Sigmoid colon (tissue), 7 donors: ENCODE measurements around the gene JOSD1. TPM values are rescaled to one million over a fixed set of nuclear protein-coding genes. Genes with fewer than 3 reads are reported as not detected.

Experiments used
- DNase-seq: peaks from one replicate; pipeline ENCODE4 v3.0.0-alpha.2; 2019
- H3K27ac ChIP-seq, 4 donors: fragments of 200-600 bp; sonication (generic); one replicate each; pipeline ENCODE4 v1.5.1; 2016 to 2019; ENCODE audit warnings: mild to moderate bottlenecking in 1 of 4
- H3K27me3 ChIP-seq, 3 donors: fragments of 200-600 bp; sonication (generic); one replicate each; pipeline ENCODE4 v1.5.1; 2019; ENCODE audit warnings: mild to moderate bottlenecking in 1 of 3
- H3K36me3 ChIP-seq, 4 donors: fragments of 200-600 bp; sonication (generic); one replicate each; pipeline ENCODE4 v1.5.1; 2016 to 2019
- H3K4me1 ChIP-seq, 4 donors: fragments of 200-600 bp; sonication (generic); one replicate each; pipeline ENCODE4 v1.5.1; 2017 to 2019
- H3K4me3 ChIP-seq, 4 donors: fragments of 200-600 bp; sonication (generic); one replicate each; pipeline ENCODE4 v1.5.1; 2017 to 2019; ENCODE audit warnings: mild to moderate bottlenecking in 2 of 4, moderate library complexity in 1 of 4
- H3K9me3 ChIP-seq, 4 donors: fragments of 200-600 bp in 3 of 4; sonication (generic) in 3 of 4; one replicate each; pipeline versions ENCODE4 v1.5.1 to v1.6.1; 2013 to 2019
- EP300 ChIP-seq, 4 donors: sonication (generic); formaldehyde crosslinking; IDR thresholded peaks; one replicate each; pipeline ENCODE4 v1.6.1; 2017; ENCODE audit warnings: antibody characterized with exemption in 4 of 4
- POLR2A ChIP-seq, 2 donors: fragments of 450-650 bp; IDR thresholded peaks; one replicate each; pipeline ENCODE4 v1.6.1; 2016; ENCODE audit warnings: antibody characterized with exemption in 2 of 2, mild to moderate bottlenecking in 2 of 2, moderate library complexity in 2 of 2
- POLR2AphosphoS5 ChIP-seq, 4 donors: sonication (generic); formaldehyde crosslinking; IDR thresholded peaks; one replicate each; pipeline ENCODE4 v1.6.1; 2017; ENCODE audit warnings: antibody characterized with exemption in 4 of 4
- WGBS, 2 donors: extraction: QIAGEN DNeasy Blood & Tissue Kit; methylation state at CpG; one replicate each; pipeline ENCODE4 v1.1.7; 2013; 5-methylcytosine and 5-hydroxymethylcytosine counted together
- intact Hi-C: fragments of 100-400 bp; cut with DNase I; formaldehyde crosslinking; loops from one replicate; pipeline ENCODE4 v1.15.1; 2023
- polyA plus RNA-seq, 3 donors: library from polyadenylated mRNA; stranded (reverse); fragments of 200-250 nt; gene quantifications; one replicate each; pipeline ENCODE4 v1.2.3, GENCODE V29; 2013
- total RNA-seq, 4 donors: library from RNA; depleted of rRNA; stranded (reverse); fragments of >200 nt; gene quantifications; one replicate each; pipeline ENCODE4 v1.1.0, GENCODE V29; 2016
- TF ChIP-seq, protein P1 (sequence below), 4 experiments: fragments of 450-650 bp in 3 of 4; fragments of 200-600 bp in 1 of 4; IDR thresholded peaks; one replicate each; pipeline ENCODE4 v1.5.1; 2016 to 2019; ENCODE audit warnings: antibody characterized with exemption in 4 of 4, mild to moderate bottlenecking in 3 of 4, moderate library complexity in 2 of 4
- donor health status: healthy with polysubstance abuse.
- donor health status: Bipolar disorder and iron deficiency.
- donor health status: healthy.

Gene JOSD1
- total and polyA plus RNA-seq, 7 donors, result 34.9 to 94.6 (median 46.0) TPM

DNA sequence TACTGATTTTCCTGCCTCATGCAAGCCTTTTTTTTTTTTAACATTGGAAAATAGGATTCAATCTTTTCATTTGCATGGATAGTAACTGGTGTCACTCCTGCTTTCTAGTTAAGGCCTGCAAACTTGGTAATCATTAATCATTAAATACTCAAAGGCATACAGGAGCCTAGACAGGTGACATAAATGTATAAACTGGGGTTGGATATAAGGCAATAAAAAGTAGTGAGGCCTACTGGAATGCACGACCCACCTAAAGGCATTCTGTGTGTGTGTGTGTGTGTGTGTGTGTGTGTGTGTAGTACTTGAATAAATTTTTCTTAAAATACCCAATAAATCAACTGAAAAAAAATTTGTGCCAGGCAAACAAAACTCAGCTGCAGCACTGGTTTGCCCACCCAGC, 11.1 kb downstream of the JOSD1 start:
- H3K36me3 ChIP-seq, result peaks cover 9 to 81% (median 41%) of the 10 kb centered on the region in 4 donors
- no peak overlapping the region for H3K27ac ChIP-seq
- no peak for DNase-seq
- no peak overlapping the region for H3K4me3 ChIP-seq
- no peak for TF ChIP-seq POLR2A (IDR thresholded peaks at IDR 0.05)
- TF ChIP-seq POLR2AphosphoS5 (IDR thresholded peaks at IDR 0.05), result no peak
- no peak for TF ChIP-seq EP300 (IDR thresholded peaks at IDR 0.05)
- intact Hi-C loops, result no loop called here
- whole genome bisulfite sequencing, 2 donors, result 18 to 59% methylated on average over 1 of the region's 1 CpG
- H3K4me1 ChIP-seq, result peaks cover 0 to 5% (median 0%) of the 10 kb centered on the region in 4 donors
- no peaks in the 10 kb centered on the region for H3K27me3 ChIP-seq
- H3K9me3 ChIP-seq, result no peaks in the 10 kb centered on the region

DNA sequence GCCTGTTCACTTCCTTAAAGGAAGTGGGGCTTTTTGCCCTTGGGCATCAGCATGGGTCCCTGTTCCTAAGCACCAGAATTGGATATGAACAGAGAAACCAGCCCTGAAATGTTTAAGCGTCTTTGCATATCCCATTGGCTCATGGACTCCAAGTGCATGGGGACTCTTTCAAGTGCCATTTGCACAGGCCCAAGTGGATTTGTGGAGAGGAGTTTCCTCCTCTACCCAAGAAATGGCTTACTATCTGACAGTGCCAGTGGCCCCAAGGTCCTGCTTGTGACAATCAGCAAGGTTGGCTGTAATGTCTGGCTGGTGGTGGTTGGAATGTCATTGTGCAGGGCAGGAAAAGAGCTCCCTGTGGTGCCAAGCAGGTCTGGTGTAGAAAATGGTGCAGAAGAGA, 15.0 kb downstream of the JOSD1 start:
- H3K27ac ChIP-seq, result no peak overlapping the region
- H3K27me3 ChIP-seq, result no peaks in the 10 kb centered on the region
- whole genome bisulfite sequencing, 2 donors, result 93% methylated on average over 1 of the region's 1 CpG
- no peak for DNase-seq
- no peak overlapping the region for H3K4me3 ChIP-seq
- H3K9me3 ChIP-seq, result no peaks in the 10 kb centered on the region
- TF ChIP-seq EP300 (IDR thresholded peaks at IDR 0.05) (no peak), POLR2A (IDR thresholded peaks at IDR 0.05) (no peak), POLR2AphosphoS5 (IDR thresholded peaks at IDR 0.05) (no peak)
- TF ChIP-seq, protein P1, sequence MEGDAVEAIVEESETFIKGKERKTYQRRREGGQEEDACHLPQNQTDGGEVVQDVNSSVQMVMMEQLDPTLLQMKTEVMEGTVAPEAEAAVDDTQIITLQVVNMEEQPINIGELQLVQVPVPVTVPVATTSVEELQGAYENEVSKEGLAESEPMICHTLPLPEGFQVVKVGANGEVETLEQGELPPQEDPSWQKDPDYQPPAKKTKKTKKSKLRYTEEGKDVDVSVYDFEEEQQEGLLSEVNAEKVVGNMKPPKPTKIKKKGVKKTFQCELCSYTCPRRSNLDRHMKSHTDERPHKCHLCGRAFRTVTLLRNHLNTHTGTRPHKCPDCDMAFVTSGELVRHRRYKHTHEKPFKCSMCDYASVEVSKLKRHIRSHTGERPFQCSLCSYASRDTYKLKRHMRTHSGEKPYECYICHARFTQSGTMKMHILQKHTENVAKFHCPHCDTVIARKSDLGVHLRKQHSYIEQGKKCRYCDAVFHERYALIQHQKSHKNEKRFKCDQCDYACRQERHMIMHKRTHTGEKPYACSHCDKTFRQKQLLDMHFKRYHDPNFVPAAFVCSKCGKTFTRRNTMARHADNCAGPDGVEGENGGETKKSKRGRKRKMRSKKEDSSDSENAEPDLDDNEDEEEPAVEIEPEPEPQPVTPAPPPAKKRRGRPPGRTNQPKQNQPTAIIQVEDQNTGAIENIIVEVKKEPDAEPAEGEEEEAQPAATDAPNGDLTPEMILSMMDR (IDR thresholded peaks at IDR 0.05), result no peak
- H3K4me1 ChIP-seq, result peaks cover 0 to 16% (median 12%) of the 10 kb centered on the region in 4 donors
- intact Hi-C loops, result no loop called here
- peaks cover 17 to 75% (median 43%) of the 10 kb centered on the region in 4 donors for H3K36me3 ChIP-seq

- intact Hi-C loops, result no loop called here
- H3K4me1 ChIP-seq, result peaks cover 0 to 21% (median 12%) of the 10 kb centered on the region in 4 donors
- TF ChIP-seq POLR2AphosphoS5 (IDR thresholded peaks at IDR 0.05), result no peak
- no peaks in the 10 kb centered on the region for H3K27me3 ChIP-seq
- WGBS, 2 donors, result 82 to 96% methylated on average over 9 of the region's 9 CpGs
- DNase-seq, result no peak
- peaks cover 17 to 70% (median 43%) of the 10 kb centered on the region in 4 donors for H3K36me3 ChIP-seq
- no peak overlapping the region for H3K27ac ChIP-seq
- no peak overlapping the region for H3K4me3 ChIP-seq
- H3K9me3 ChIP-seq, result no peaks in the 10 kb centered on the region
Measured at GRCh38 chr22:38684895-38685294, 15.8 kb downstream of the JOSD1 start.

- peak within 1 kb of the TSS; percentile 74 to 79 (median 74) for H3K27ac ChIP-seq
- 0 to 1% methylated on average over 60 of the region's 60 CpGs for WGBS, 2 donors
- H3K9me3 ChIP-seq, result no peaks in the 10 kb centered on the region
- peaks cover 8 to 39% (median 18%) of the 10 kb centered on the region in 4 donors for H3K36me3 ChIP-seq
- intact Hi-C loops, result no loop called here
- H3K4me1 ChIP-seq, result peaks cover 0 to 21% (median 12%) of the 10 kb centered on the region in 4 donors
- TF ChIP-seq EP300 (IDR thresholded peaks at IDR 0.05) (peak in 1 of 4 donors; percentile 28), POLR2AphosphoS5 (IDR thresholded peaks at IDR 0.05) (peak; percentile 69 to 92 (median 85)), POLR2A (IDR thresholded peaks at IDR 0.05) (peak; percentile 22 to 41)
- TF ChIP-seq, protein P1 (IDR thresholded peaks at IDR 0.05), result peak in 1 of 4 experiments; percentile 32
- peak; percentile 93 for DNase-seq
- H3K4me3 ChIP-seq, result peak within 1 kb of the TSS; percentile 65 to 85 (median 80)
- H3K27me3 ChIP-seq, result no peaks in the 10 kb centered on the region
Measured at GRCh38 chr22:38681582-38682335, 19.0 kb downstream of the JOSD1 start, which contains the start of gene TOMM22. Gene TOMM22, plus strand, starts transcription at chr22:38681957. Its CDS starts 22 bp downstream, at chr22:38681979.

- Histone ChIP-seq H3K36me3 (peaks cover 7 to 31% (median 23%) of the 10 kb centered on the region in 4 donors), H3K4me3 (no peak overlapping the region), H3K27ac (no peak overlapping the region), H3K27me3 (no peaks in the 10 kb centered on the region), H3K4me1 (peaks cover 0 to 6% (median 0%) of the 10 kb centered on the region in 4 donors), H3K9me3 (no peaks in the 10 kb centered on the region)
- DNase-seq, result no peak
- intact Hi-C loops, result no loop called here
- TF ChIP-seq POLR2AphosphoS5 (IDR thresholded peaks at IDR 0.05) (no peak), EP300 (IDR thresholded peaks at IDR 0.05) (no peak), POLR2A (IDR thresholded peaks at IDR 0.05) (no peak)
- TF ChIP-seq, protein P1 (IDR thresholded peaks at IDR 0.05), result no peak
- whole genome bisulfite sequencing, 2 donors, result 95% methylated on average over 3 of the region's 3 CpGs
Measured at GRCh38 chr22:38675833-38676232, 24.9 kb downstream of the JOSD1 start.
